GM12874 (cell line): ENCODE data around the gene PAX5.

Source experiments
- CTCF ChIP-seq: IDR thresholded peaks from 2 replicates; pipeline ENCODE4 v1.5.1; 2011; ENCODE audit warnings: low read depth, mild to moderate bottlenecking, control low read depth, low read length, moderate library complexity; ENCODE audit not compliant: insufficient read depth

The PAX5 gene

GRCh38 chr9:36971935-36972488, 62.1 kb downstream of the PAX5 start:
- no peak for TF ChIP-seq CTCF

- TF ChIP-seq CTCF, result no peak
These were observed 63.8 kb downstream of the PAX5 start for GRCh38 chr9:36970007-36970888.

- TF ChIP-seq CTCF, result peak; percentile 24; the same call in 1 of the 2 replicates
These were observed 64.8 kb downstream of the PAX5 start for GRCh38 chr9:36969216-36969771.

GRCh38 chr9:36968574-36969215, 65.4 kb downstream of the PAX5 start:
- no peak for TF ChIP-seq CTCF

GRCh38 chr9:36967997-36968396, 66.1 kb downstream of the PAX5 start:
- no peak for TF ChIP-seq CTCF

- no peak for TF ChIP-seq CTCF
These were observed 67.5 kb downstream of the PAX5 start for GRCh38 chr9:36966371-36967097.
